Ishikawa (cell line): ENCODE measurements around the gene DOCK2.

Experiments used
- CEBPB ChIP-seq: IDR thresholded peaks from 2 replicates; pipeline ENCODE4 v1.6.1; 2012
- CREB1 ChIP-seq: IDR thresholded peaks from 2 replicates; pipeline ENCODE4 v1.6.1; 2012; ENCODE audit warnings: low read depth
- EGR1 ChIP-seq: IDR thresholded peaks from 2 replicates; pipeline ENCODE4 v1.6.1; 2012
- EP300 ChIP-seq: IDR thresholded peaks from 2 replicates; pipeline ENCODE4 v1.6.1; 2012; ENCODE audit warnings: borderline replicate concordance
- FOXM1 ChIP-seq: IDR thresholded peaks from 2 replicates; pipeline ENCODE4 v1.6.1; 2012; ENCODE audit warnings: low read depth, borderline replicate concordance
- MAX ChIP-seq: IDR thresholded peaks from 2 replicates; pipeline ENCODE4 v1.6.1; 2012
- NFIC ChIP-seq: IDR thresholded peaks from 2 replicates; pipeline ENCODE4 v1.6.1; 2012
- RAD21 ChIP-seq: IDR thresholded peaks from 2 replicates; pipeline ENCODE4 v1.6.1; 2012; ENCODE audit warnings: low read depth
- REST ChIP-seq: IDR thresholded peaks from 2 replicates; pipeline ENCODE4 v1.6.1; 2012; ENCODE audit warnings: low read depth, mild to moderate bottlenecking
- TAF1 ChIP-seq: IDR thresholded peaks from 2 replicates; pipeline ENCODE4 v1.6.1; 2012; ENCODE audit warnings: low read depth, mild to moderate bottlenecking
- TCF12 ChIP-seq: IDR thresholded peaks from 2 replicates; pipeline ENCODE4 v1.6.1; 2012; ENCODE audit warnings: low read depth
- TEAD4 ChIP-seq: IDR thresholded peaks from 2 replicates; pipeline ENCODE4 v1.6.1; 2012
- USF1 ChIP-seq: IDR thresholded peaks from 2 replicates; pipeline ENCODE4 v1.6.1; 2012
- YY1 ChIP-seq: IDR thresholded peaks from 2 replicates; pipeline ENCODE4 v1.6.1; 2012; ENCODE audit warnings: low read depth
- ZBTB7A ChIP-seq: IDR thresholded peaks from 2 replicates; pipeline ENCODE4 v1.6.1; 2012; ENCODE audit warnings: low read depth

Gene DOCK2

GRCh38 chr5:170110403-170111087, 473.5 kb downstream of the DOCK2 start:
- TF ChIP-seq ZBTB7A (no peak), CREB1 (no peak), USF1 (no peak), TEAD4 (no peak), CEBPB (no peak), TCF12 (no peak), EGR1 (no peak), REST (no peak), EP300 (no peak), FOXM1 (no peak), YY1 (no peak), RAD21 (no peak), TAF1 (no peak), NFIC (no peak)

- TF ChIP-seq TEAD4 (no peak), NFIC (no peak), YY1 (no peak), REST (no peak), CEBPB (no peak), USF1 (no peak), EGR1 (no peak), FOXM1 (no peak), TAF1 (no peak), MAX (no peak), EP300 (no peak), RAD21 (no peak), ZBTB7A (no peak), TCF12 (no peak)
Measured at GRCh38 chr5:170111088-170111785, 474.2 kb downstream of the DOCK2 start.

GRCh38 chr5:170112876-170113521, 475.9 kb downstream of the DOCK2 start:
- TF ChIP-seq TEAD4 (no peak), CEBPB (no peak), YY1 (no peak), MAX (no peak)

- no peak for TF ChIP-seq NFIC
- TF ChIP-seq CREB1: no peak
- no peak for TF ChIP-seq RAD21
- TF ChIP-seq YY1: no peak
- no peak for TF ChIP-seq EGR1
- TF ChIP-seq TCF12: no peak
- no peak for TF ChIP-seq FOXM1
- no peak for TF ChIP-seq EP300
- TF ChIP-seq TAF1: no peak
- no peak for TF ChIP-seq REST
- TF ChIP-seq ZBTB7A: no peak
- no peak for TF ChIP-seq TEAD4
- no peak for TF ChIP-seq MAX
- no peak for TF ChIP-seq CEBPB
- TF ChIP-seq USF1: no peak
Measured at GRCh38 chr5:170113522-170113900, 476.4 kb downstream of the DOCK2 start.
